GM18909 (cell line): ENCODE data around the gene JMJD8.

Experiments
- ATAC-seq: cut with Tn5 transposase; IDR thresholded peaks from one replicate; pipeline ENCODE4 v1.9.1; 2021; ENCODE audit warnings: mild to moderate bottlenecking; ENCODE audit not compliant: unreplicated experiment, poor library complexity

JMJD8 gene

DNA sequence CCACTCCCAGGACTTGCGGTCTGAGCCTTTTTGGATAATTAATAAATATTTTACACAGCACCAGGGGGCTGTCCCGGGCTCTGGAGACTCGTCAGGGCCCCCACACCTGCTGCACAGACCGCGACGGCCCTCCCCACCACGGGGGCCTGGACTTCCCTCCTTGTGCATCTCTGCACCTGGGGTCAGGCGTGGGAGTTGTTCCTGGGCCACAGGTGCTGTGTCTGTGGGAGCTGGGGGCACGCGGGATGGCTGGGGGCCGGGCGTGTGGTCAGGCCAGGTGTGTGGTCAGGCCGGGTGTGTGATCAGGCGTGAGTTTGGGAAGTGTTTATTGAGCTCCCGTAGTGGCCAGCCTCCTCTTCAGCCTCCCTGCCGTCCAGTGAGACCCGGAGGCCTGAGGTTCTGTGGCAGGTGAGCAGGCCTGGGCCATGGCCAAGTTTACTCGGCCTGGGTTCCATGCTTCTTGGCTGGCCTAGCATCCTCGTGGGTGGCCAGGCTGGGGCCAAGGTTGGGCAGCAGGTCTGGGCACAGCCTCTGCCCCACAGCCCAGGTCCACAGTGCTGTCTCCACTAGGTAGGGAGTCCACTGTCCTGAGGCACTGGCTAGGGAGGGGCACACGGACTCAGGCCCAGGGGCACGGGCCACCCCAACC, 5.8 kb downstream of the JMJD8 start:
- ATAC-seq, result no peak

DNA sequence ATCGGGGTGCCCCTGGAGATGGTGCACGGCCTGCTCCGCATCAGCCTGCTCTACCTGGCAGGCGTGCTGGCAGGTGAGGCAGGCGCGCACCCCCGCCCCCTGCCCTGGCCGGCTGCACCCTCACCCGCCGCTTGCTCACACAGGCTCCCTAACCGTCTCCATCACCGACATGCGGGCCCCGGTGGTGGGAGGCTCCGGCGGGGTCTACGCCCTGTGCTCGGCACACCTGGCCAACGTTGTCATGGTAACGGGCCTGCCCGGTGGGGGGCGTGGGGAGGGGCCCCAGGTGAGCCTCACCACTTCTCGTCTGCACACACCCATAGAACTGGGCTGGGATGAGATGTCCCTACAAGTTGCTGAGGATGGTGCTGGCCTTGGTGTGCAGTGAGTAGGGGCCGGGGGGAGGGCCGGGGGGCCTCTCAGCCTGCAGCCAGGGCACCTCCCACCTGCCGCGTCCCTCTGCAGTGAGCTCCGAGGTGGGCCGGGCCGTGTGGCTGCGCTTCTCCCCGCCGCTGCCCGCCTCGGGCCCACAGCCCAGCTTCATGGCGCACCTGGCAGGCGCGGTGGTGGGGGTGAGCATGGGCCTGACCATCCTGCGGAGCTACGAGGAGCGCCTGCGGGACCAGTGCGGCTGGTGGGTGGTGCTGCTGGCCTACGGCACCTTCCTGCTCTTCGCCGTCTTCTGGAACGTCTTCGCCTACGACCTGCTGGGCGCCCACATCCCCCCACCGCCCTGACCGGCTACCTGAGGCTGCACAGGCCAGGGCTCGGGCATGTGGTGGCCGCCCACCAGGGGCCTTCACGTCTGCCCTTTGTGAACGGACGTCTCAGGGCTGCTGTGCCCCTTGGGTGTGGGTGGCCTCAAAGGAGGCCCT, 6.6 kb downstream of the JMJD8 start:
- no peak for ATAC-seq

DNA sequence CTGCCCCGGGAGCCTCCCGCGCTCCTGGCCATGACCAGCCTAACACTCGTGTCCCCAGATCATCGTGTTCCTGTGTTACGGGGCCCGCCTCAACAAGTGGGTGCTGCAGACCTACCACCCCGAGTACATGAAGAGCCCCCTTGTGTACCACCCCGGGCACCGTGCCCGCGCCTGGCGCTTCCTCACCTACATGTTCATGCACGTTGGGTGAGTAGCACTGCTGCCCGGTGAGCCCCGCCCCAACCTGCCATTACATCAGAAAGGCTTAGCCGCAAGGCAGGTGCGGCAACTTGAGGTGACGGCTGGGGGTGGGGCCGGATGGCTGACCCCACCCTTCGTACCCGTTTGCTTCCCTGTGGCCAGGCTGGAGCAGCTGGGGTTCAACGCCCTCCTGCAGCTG, 7.2 kb downstream of the JMJD8 start:
- no peak for ATAC-seq

DNA sequence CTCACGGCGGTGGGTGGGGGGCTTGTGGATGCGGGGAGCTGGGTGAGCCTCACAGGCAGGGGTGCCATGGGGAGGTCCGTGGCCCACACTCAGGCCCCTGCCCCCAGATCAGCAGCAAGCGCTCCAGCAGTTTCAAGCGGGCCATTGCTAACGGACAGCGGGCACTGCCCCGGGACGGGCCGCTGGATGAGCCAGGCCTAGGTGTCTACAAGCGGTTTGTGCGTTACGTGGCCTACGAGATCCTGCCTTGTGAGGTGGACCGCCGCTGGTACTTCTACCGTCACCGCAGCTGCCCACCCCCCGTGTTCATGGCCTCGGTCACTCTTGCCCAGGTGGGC, 7.6 kb downstream of the JMJD8 start:
- no peak for ATAC-seq

DNA sequence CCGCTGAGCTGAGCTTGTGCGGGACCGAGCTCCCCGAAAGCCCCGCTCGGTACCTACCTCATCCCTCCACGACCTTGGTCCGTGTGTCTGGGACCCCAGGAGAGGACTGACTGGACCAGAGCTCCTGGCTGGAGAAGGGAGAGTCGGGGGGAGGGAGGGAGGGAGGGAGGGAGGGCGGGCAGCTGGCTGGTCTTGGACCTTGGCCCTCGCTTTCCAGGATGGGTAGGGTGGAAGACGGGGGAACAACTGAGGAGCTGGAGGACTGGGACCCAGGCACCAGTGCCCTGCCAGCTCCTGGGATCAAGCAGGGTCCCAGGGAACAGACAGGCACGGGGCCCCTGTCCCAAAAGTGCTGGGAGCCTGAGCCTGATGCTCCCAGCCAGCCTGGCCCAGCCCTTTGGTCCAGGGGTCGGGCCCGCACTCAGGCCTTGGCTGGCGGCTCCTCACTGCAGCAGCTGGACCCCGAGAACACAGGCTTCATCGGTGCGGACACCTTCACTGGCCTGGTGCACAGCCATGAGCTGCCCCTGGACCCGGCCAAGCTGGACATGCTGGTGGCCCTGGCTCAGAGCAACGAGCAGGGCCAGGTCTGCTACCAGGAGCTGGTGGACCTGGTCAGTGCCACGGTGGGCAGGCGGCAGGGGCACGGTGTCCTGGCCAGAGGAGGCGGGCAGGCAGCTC, 8.1 kb downstream of the JMJD8 start:
- ATAC-seq, result no peak

DNA sequence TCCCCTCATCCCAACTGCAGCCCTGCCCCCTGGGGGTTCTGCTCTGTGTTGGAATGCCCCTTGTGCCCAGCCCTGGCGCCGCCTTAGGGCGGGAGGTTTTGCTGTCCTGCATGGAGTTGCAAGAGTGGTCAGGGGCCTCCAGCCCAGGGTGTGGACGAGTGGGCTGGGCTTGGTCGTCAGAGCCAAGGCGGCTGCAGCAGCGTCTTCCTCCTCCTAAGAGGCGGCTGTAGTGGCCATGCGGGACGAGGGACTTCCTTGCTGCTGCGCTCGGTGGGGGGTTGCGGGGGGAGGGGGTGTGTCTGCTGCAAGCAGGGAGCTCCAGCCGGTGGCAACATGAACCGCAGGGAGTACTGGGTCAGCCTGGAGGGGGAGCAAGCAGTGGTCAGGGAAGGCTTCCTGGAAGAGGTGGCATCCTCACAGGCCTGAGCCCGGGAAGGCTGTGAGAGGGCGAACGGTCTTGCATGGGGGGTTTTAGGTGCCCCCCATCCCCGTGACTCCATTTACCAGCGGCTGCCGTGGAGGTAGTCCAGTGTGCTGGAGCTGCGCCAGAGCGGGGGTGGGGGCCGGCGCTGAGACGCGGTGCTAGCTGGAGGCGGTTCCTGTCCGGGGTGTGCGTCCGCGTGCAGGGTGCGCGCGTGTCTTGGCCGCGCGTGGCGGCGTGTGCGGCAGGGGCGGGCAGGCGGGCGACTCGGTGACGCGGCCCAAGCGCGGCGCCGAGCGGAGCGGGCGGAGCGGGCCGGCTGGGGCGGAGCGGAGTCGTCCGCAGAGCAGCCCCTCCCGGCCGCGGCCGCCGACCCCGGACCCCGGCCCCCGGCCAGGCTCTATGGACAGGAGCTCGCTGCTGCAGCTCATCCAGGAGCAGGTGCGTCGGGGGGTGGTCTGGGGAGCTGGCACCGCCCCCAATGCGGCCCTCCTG, 8.9 kb downstream of the JMJD8 start, which contains the start of gene RHBDL1:
Gene RHBDL1, plus strand, starts transcription at position 704 of the 916 bp plus-strand sequence. Its CDS starts 120 bp downstream, at position 824.
- ATAC-seq, result no peak

DNA sequence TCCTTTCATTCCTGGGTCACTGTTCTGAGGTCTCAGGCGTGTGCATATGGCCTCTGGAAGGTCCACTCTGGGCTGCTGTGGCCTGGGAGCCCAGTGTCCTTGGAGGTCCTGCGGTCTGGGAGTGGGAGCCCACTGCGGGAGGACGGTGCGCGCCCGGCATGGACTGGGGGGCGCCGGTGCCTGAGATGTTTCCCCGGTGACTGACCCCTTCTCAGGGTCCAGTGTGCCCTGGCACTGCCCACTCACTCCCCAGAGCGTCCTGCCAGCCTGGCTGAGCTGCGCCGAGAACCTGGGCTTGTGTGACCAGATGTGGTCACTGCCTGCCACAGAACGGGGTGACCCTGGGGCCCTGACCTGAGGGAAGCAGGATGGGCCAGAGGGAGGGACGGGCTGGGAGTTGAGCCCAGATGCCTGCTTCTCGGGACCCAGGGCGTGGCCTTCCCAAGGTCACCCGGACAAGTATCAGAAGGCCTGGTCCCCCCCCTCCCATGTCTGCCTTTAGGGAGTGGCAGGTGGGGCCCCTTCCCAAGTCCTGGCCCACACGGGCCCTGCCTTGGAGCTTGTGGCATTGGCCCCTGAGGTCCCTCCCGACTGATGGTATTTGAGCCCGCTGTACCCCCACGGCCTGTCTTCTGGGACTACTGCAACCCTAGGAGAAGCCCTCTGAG, 9.8 kb downstream of the JMJD8 start:
- no peak for ATAC-seq

DNA sequence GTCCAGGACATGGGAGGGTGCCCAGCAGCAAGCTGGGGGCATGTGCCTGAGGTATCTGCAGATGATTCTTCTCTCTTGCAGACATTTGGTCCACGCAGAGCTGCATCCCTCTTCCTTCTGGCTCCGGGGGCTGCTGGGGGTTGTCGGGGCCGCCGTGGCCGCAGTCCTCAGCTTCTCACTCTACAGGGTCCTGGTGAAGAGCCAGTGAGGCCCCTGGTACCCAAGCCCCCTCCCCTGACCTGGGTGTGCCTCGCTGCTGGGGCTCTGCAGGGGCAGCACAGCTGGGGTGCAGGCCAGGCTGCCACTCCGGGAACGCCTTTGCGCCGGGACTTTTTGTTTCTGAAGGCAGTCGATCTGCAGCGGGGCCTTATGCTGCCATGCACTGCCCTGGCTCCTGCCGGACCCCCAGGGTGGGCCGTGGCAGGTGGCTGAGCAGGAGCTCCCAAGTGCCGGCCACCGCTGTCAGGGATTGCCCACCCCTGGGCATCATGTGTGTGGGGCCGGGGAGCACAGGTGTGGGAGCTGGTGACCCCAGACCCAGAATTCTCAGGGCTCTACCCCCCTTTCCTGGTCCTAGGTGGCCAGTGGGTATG, 10.6 kb downstream of the JMJD8 start:
- ATAC-seq, result no peak

DNA sequence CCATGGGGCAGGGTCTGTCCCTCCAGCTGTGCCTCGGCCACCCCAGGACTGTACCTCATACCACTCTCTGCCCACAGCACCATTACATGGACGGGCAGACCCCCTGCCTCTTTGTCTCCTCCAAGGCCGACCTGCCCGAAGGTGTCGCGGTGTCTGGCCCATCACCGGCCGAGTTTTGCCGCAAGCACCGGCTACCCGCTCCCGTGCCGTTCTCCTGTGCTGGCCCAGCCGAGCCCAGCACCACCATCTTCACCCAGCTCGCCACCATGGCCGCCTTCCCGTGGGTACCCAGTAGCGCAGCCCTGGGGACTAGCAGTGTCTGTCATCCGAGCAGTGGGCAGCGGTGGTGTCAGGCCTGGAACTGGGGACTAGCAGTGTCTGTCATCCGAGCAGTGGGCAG, 11.3 kb downstream of the JMJD8 start:
- ATAC-seq, result no peak

DNA sequence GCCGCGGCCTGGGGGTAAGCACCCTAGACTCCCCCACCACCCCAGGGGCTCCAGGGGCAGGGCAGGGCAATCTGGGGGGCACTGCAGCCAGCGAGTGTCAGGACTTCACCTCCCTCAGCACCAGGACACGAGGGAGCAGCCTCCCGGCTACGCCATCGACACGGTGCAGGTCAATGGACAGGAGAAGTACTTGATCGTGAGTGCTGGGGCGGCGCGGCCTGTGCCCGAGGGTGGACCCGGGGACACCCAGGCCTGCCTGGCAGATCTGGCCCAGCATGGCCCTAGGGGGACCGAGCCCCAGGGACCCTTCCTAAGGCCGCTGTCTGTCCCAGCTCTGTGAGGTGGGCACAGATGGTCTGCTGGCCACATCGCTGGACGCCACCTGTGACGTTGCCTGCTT, 11.8 kb downstream of the JMJD8 start:
- ATAC-seq, result no peak

DNA sequence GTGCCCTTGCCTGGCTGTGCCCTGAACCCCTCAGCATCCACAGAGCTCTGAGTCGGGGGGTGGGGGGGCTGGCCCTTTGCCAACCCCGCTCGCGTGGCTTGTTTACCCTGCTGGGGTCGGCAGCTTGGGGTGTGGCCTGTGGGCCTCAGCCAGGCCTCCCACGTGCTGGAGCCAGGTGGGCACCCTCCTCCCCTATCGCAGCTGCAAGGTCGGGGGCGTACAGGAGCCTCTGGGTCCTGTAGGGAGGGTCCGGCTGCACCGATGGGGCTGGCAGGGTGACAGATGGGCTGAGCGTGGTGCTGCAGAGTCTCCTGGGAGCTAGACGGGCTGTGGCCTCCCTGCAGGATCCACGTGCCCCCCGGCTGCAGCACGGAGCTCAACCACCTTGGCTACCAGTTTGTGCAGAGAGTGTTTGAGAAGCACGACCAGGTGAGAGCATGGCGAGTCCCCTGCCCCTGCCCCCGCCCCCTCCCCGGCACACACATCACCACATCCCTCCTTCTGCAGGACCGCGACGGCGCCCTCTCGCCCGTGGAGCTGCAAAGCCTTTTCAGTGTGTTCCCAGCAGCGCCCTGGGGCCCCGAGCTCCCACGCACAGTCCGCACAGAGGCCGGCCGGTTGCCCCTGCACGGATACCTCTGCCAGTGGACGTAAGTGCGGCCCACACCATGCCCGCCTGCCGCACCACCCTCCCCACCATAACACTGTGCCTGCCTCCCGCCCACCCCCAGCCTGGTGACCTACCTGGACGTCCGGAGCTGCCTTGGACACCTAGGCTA, 12.6 kb downstream of the JMJD8 start:
- no peak for ATAC-seq

DNA sequence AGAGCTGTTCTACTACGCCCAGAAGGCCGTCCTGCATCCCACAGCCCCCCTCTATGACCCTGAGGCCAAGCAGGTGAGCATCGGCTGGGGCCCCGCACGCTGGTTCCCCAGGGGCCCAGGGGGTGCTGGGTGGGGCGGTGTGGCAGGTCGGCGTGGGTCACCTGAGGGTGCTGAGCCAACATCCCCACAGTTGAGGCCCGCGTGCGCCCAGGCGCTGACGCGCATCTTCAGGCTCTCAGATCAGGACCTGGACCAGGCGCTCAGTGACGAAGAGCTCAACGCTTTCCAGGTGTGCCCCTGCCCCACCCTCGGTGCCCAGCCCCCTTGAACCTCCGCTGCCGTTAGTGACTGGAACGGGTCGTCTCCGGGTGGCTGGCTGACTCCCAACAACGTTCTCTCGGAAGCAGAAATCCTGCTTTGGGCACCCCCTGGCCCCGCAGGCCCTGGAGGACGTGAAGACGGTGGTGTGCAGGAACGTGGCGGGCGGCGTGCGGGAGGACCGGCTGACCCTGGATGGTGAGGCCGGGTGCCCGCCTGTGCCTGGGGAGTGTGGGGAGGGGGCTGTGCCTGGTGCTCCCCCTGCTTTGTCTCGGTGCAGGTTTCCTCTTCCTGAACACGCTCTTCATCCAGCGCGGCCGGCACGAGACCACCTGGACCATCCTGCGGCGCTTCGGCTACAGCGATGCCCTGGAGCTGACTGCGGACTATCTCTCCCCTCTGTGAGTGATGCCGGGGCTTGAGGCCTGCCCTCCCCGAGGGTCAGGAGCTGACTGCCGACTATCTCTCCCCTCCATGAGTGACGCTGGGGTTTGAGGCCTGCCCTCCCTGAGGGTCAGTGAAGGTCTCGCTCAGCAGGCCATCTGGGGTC, 13.4 kb downstream of the JMJD8 start:
- no peak for ATAC-seq

DNA sequence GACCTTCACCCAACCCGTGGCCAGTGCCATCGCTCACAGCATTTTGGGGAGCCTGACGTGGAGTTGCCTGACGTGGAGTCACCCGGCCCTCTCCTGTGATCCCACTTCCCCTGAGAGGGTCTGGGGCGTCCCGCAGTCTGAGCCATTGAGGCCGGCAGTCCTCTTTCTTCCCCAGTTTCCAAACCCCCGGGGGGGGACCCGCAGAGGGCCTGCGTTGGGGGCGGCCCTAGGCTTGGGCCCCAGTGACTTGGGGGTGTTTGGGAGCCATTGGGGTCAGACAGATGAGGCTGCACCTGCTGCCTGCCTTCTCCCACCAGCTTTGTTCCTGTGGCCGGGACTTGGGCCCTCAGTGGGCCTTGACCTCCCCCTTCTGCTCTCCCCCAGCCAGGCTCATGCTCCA, 14.5 kb downstream of the JMJD8 start:
- no peak for ATAC-seq

DNA sequence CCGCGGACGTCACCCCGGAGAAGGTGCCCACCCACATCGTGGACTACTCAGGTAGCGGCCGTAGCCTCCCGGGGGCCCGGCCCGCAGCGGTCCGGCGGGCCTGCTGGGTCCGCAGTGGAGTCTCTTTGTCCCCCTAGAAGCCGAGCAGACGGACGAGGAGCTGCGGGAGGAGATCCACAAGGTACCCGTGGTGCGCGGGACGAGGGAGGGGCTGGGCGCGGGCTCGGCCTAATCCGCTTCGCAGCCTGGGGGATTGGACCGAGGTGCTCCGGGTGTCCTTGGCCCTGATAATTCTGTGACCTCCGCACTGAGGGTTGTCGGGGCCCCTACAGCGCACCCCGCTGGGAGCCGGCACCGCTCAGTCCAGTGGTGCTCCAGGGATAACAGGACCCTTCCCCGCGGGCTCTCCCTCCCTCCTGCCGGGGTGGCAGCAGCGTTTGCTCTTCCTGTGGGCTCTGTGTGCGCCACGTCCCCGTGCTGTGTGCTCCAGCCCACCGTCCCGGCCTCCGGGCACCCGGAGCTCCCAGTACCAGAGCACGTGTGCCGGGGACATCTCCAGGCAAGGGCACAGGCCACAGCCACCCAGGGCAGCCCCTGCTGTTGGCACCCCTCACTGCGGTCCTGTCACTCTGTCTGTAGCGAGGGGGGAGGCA, 15.5 kb downstream of the JMJD8 start:
- no peak for ATAC-seq

DNA sequence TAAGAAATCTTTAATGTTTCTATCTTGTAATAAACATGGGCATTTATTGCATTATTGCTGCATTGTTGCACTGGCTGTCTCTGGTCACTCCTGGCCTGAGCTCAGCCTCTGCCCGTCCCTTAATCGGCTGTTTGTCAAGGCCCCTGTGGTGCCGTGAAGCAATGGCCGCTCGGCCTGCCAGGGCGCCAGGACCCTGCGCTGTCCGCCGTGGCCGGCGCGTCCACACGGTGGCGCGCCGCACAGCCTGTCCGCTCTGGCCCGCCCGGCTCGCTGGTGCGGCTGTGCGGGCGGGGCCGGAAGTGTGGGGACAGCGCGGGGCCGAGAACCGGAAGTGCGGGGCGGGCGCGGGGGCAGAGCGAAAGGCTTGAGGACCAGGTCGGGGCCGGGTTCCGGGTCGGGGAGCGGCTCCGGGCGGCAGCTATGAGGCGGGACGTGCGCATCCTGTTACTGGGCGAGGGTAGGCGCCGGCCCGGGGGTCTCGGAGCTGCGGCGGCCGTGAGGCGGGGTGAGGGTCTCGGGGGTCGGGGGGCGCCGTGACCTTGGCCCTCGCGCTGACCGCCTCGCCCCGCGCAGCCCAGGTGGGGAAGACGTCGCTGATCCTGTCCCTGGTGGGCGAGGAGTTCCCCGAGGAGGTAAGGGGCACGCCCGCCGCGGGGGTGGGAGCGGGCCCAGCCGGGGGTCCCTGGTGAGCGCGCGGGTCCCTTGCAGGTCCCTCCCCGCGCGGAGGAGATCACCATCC, 16.2 kb downstream of the JMJD8 start, which contains the start of gene RHOT2:
Gene RHOT2, plus strand, starts transcription at position 353 of the 739 bp plus-strand sequence. Its CDS starts 68 bp downstream, at position 421.
- ATAC-seq, result peak; percentile 83

DNA sequence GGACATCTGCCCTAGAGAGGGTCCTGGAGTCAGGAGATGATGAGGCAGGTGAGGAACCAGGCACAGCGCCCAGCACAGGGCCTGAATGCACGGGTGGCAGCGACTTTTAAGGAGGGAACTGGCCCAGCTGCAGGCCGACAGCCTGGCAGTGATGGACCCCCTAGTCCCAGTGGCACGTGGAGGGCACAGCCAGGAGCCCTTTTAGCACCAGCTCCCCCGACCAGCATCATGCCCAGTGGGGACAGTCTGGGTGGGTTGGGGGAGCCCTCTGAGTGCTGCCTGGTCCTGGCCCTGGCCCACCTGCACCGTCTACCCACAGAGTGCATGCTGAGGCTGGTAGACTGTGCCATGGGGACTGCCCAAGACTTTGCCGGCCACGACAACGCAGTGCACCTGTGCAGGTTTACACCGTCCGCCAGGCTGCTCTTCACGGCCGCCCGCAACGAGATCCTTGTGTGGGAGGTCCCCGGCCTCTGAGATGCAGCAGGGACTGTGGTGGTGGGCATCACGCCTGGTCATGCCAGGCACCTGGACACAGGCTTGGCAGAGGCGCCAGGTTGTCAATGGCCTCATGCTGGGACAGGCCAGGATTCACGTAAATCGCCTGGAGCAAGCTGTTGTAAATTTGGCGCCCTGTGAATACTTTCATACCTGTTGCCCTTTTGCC, 16.9 kb downstream of the JMJD8 start:
- no peak for ATAC-seq
